HepG2 (cell line): ENCODE data around the gene SLC25A25. TPM values are rescaled to one million over a fixed set of nuclear protein-coding genes. Genes with fewer than 3 reads are reported as not detected.

ENCODE experiments used
- BHLHE40 ChIP-seq: IDR thresholded peaks from 2 replicates; pipeline ENCODE4 v1.6.1; 2011; ENCODE audit warnings: low read length, improper control_type of control experiment
- FLYWCH1 ChIP-seq: sonication (generic); formaldehyde crosslinking; IDR thresholded peaks from 2 replicates; pipeline ENCODE4 v1.8.1; 2023; ENCODE audit warnings: mild to moderate bottlenecking, missing genetic modification reagents
- GZF1 ChIP-seq: sonication (generic); formaldehyde crosslinking; IDR thresholded peaks from 2 replicates; pipeline ENCODE4 v1.5.1; 2020; ENCODE audit warnings: mild to moderate bottlenecking, missing genetic modification reagents
- MAFG ChIP-seq: sonication (generic); formaldehyde crosslinking; IDR thresholded peaks from 2 replicates; pipeline ENCODE4 v1.5.1; 2020; ENCODE audit warnings: mild to moderate bottlenecking, missing genetic modification reagents
- MXD1 ChIP-seq: sonication (generic); formaldehyde crosslinking; IDR thresholded peaks from 2 replicates; pipeline ENCODE4 v1.4.0; 2020; ENCODE audit warnings: mild to moderate bottlenecking, missing genetic modification reagents
- NR2C2 ChIP-seq: sonication (generic); formaldehyde crosslinking; IDR thresholded peaks from 2 replicates; pipeline ENCODE4 v1.4.0; 2020; ENCODE audit warnings: missing genetic modification reagents, mild to moderate bottlenecking, moderate library complexity, borderline replicate concordance
- PHF5A ChIP-seq: IDR thresholded peaks from one replicate; pipeline ENCODE4 v1.6.1; 2018; ENCODE audit warnings: low read depth, missing genetic modification reagents; ENCODE audit not compliant: unreplicated experiment
- RFX5 ChIP-seq: IDR thresholded peaks from 2 replicates; pipeline ENCODE4 v1.6.1; 2011; ENCODE audit warnings: low read depth, low read length, improper control_type of control experiment
- SMYD3 ChIP-seq: sonication (generic); formaldehyde crosslinking; IDR thresholded peaks from 2 replicates; pipeline ENCODE4 v1.8.1; 2023; ENCODE audit warnings: mild to moderate bottlenecking, missing genetic modification reagents
- SOX5 ChIP-seq: IDR thresholded peaks from 2 replicates; pipeline ENCODE4 v1.6.1; 2016; ENCODE audit warnings: borderline replicate concordance
- SP4 ChIP-seq: sonication (generic); formaldehyde crosslinking; IDR thresholded peaks from 2 replicates; pipeline ENCODE4 v1.8.1; 2023; ENCODE audit warnings: mild to moderate bottlenecking, missing genetic modification reagents
- ZBTB38 ChIP-seq: sonication (generic); formaldehyde crosslinking; IDR thresholded peaks from 2 replicates; pipeline ENCODE4 v1.5.1; 2020; ENCODE audit warnings: mild to moderate bottlenecking, missing genetic modification reagents
- ZFP41 ChIP-seq: sonication (generic); formaldehyde crosslinking; IDR thresholded peaks from 2 replicates; pipeline ENCODE4 v1.4.0; 2020; ENCODE audit warnings: mild to moderate bottlenecking, missing genetic modification reagents, borderline replicate concordance
- ZNF484 ChIP-seq: sonication (generic); formaldehyde crosslinking; IDR thresholded peaks from 2 replicates; pipeline ENCODE4 v1.5.1; 2020; ENCODE audit warnings: mild to moderate bottlenecking, low read depth, missing genetic modification reagents, borderline replicate concordance
- ZNF841 ChIP-seq: sonication (generic); formaldehyde crosslinking; IDR thresholded peaks from 2 replicates; pipeline ENCODE4 v1.8.1; 2023; ENCODE audit warnings: missing genetic modification reagents, borderline replicate concordance
- polyA plus RNA-seq, 8 experiments: library from polyadenylated mRNA; depleted of rRNA in 3 of 8; stranded (reverse) in 7 of 8; unstranded in 1 of 8; fragments of >200 nt; fragmentation: Illumina TruSeq in 4 of 8; extraction: Trizol in 4 of 8; gene quantifications; 2 replicates each; pipeline versions ENCODE4 v1.2.1 to v1.2.3, GENCODE V29; 2011 to 2016; ENCODE audit warnings: low read depth in 4 of 8, missing spikeins in 1 of 8, mixed read lengths in 1 of 8; ENCODE audit not compliant: insufficient read depth in 1 of 8
- total RNA-seq, 5 experiments: library from RNA; depleted of rRNA; stranded (reverse); fragments of >200 nt; fragmentation: Illumina TruSeq; extraction: Trizol; gene quantifications; 2 replicates each; pipeline ENCODE4 v1.2.3, GENCODE V29; 2016; ENCODE audit warnings: low read depth in 1 of 5
- TF ChIP-seq, protein P1 (sequence below): sonication (generic); formaldehyde crosslinking; IDR thresholded peaks from 2 replicates; pipeline ENCODE4 v1.4.0; 2020; ENCODE audit warnings: missing genetic modification reagents
- TF ChIP-seq, protein P2 (sequence below): sonication (generic); formaldehyde crosslinking; IDR thresholded peaks from 2 replicates; pipeline ENCODE4 v1.4.0; 2020; ENCODE audit warnings: missing genetic modification reagents
- TF ChIP-seq, protein P3 (sequence below): IDR thresholded peaks from 2 replicates; pipeline ENCODE4 v1.6.1; 2016; ENCODE audit warnings: missing genetic modification reagents, missing compliant biosample characterization
- TF ChIP-seq, protein P4 (sequence below): sonication (generic); formaldehyde crosslinking; IDR thresholded peaks from 2 replicates; pipeline ENCODE4 v1.5.0; 2020; ENCODE audit warnings: missing genetic modification reagents
- TF ChIP-seq, protein P5 (sequence below): sonication (generic); formaldehyde crosslinking; IDR thresholded peaks from 2 replicates; pipeline ENCODE4 v1.5.1; 2020; ENCODE audit warnings: missing genetic modification reagents, mild to moderate bottlenecking, borderline replicate concordance
- TF ChIP-seq, protein P6 (sequence below): sonication (generic); formaldehyde crosslinking; IDR thresholded peaks from 2 replicates; pipeline ENCODE4 v1.8.0; 2022; ENCODE audit warnings: mild to moderate bottlenecking, missing genetic modification reagents; ENCODE audit not compliant: insufficient replicate concordance

The SLC25A25 gene
- total and polyA plus RNA-seq, 2 of the 13 experiments (the other 11 are each of a cell fraction or from before 2014, with no cell fraction given): 10.5 to 24.8 TPM

DNA sequence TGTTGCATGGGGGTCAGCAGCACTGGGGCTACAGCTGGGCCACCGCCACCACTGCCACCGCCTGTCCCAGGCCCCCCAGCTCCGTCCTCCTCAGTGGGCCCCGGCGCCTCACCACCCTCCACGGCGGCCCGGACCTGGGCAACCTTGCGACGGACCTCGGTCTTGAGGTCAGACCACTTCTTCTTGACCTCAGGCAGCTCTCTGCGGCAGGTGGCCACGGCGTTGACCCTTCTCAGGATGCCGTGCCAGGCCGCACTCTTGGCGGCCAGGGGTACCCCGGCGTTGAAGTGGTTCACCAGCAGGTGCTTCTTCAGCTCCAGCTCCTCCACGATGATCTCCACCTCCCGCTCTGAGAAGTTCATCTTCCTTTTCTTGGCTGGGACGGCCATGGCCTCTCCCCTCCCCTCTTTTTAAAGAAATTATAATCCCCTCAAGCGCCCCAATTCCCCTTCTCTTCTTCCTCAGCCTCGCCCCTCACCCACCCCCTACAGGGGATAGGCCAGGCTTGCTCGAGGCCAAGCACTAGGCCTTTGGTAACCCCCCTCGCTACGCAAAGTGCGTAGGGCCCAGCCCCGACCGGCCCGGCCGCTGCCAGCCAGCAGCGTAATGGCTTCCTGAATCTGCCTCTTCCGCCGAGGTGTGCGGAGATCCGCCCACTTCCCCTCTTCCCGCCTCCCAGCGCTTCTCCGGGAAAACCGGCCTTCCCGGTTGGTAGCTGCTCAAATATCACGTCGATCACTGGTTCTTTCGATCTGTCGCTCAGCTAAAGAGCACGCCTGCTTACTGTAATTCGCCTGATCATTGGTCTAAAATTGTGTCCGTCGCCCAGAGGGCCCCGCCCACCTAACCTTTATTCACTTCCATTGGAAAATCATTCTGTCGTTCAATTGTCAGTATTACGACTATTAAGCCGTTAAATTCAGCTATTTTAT is 1.1 kb upstream of the SLC25A25 start, which contains the start of gene NAIF1 (continued):
- TF ChIP-seq, protein P1, sequence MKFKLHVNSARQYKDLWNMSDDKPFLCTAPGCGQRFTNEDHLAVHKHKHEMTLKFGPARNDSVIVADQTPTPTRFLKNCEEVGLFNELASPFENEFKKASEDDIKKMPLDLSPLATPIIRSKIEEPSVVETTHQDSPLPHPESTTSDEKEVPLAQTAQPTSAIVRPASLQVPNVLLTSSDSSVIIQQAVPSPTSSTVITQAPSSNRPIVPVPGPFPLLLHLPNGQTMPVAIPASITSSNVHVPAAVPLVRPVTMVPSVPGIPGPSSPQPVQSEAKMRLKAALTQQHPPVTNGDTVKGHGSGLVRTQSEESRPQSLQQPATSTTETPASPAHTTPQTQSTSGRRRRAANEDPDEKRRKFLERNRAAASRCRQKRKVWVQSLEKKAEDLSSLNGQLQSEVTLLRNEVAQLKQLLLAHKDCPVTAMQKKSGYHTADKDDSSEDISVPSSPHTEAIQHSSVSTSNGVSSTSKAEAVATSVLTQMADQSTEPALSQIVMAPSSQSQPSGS (CRISPR knock-in tag): no peak
- TF ChIP-seq ZFP41 (CRISPR knock-in tag): no peak
- TF ChIP-seq, protein P2, sequence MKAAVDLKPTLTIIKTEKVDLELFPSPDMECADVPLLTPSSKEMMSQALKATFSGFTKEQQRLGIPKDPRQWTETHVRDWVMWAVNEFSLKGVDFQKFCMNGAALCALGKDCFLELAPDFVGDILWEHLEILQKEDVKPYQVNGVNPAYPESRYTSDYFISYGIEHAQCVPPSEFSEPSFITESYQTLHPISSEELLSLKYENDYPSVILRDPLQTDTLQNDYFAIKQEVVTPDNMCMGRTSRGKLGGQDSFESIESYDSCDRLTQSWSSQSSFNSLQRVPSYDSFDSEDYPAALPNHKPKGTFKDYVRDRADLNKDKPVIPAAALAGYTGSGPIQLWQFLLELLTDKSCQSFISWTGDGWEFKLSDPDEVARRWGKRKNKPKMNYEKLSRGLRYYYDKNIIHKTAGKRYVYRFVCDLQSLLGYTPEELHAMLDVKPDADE: no peak
- peak; percentile 97 for TF ChIP-seq ZBTB38 (CRISPR knock-in tag)
- no peak for TF ChIP-seq SOX5 (CRISPR knock-in tag)
- TF ChIP-seq, protein P3, sequence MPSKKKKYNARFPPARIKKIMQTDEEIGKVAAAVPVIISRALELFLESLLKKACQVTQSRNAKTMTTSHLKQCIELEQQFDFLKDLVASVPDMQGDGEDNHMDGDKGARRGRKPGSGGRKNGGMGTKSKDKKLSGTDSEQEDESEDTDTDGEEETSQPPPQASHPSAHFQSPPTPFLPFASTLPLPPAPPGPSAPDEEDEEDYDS (CRISPR knock-in tag): no peak
- no peak for TF ChIP-seq SMYD3 (CRISPR knock-in tag)
- TF ChIP-seq, protein P4, sequence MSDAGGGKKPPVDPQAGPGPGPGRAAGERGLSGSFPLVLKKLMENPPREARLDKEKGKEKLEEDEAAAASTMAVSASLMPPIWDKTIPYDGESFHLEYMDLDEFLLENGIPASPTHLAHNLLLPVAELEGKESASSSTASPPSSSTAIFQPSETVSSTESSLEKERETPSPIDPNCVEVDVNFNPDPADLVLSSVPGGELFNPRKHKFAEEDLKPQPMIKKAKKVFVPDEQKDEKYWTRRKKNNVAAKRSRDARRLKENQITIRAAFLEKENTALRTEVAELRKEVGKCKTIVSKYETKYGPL (CRISPR knock-in tag): no peak
- TF ChIP-seq MAFG (CRISPR knock-in tag): no peak
- TF ChIP-seq FLYWCH1 (CRISPR knock-in tag): no peak
- TF ChIP-seq ZNF841: no peak
- TF ChIP-seq, protein P5, sequence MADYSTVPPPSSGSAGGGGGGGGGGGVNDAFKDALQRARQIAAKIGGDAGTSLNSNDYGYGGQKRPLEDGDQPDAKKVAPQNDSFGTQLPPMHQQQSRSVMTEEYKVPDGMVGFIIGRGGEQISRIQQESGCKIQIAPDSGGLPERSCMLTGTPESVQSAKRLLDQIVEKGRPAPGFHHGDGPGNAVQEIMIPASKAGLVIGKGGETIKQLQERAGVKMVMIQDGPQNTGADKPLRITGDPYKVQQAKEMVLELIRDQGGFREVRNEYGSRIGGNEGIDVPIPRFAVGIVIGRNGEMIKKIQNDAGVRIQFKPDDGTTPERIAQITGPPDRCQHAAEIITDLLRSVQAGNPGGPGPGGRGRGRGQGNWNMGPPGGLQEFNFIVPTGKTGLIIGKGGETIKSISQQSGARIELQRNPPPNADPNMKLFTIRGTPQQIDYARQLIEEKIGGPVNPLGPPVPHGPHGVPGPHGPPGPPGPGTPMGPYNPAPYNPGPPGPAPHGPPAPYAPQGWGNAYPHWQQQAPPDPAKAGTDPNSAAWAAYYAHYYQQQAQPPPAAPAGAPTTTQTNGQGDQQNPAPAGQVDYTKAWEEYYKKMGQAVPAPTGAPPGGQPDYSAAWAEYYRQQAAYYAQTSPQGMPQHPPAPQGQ (CRISPR knock-in tag): no peak
- no peak; the same call in 1 of the 2 replicates for TF ChIP-seq NR2C2 (CRISPR knock-in tag)
- TF ChIP-seq, protein P6, sequence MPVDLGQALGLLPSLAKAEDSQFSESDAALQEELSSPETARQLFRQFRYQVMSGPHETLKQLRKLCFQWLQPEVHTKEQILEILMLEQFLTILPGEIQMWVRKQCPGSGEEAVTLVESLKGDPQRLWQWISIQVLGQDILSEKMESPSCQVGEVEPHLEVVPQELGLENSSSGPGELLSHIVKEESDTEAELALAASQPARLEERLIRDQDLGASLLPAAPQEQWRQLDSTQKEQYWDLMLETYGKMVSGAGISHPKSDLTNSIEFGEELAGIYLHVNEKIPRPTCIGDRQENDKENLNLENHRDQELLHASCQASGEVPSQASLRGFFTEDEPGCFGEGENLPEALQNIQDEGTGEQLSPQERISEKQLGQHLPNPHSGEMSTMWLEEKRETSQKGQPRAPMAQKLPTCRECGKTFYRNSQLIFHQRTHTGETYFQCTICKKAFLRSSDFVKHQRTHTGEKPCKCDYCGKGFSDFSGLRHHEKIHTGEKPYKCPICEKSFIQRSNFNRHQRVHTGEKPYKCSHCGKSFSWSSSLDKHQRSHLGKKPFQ: no peak
- peak; percentile 45; the same call in 1 of the 2 replicates for TF ChIP-seq MXD1 (CRISPR knock-in tag)
- TF ChIP-seq BHLHE40: no peak
- TF ChIP-seq GZF1 (CRISPR knock-in tag): no peak
- TF ChIP-seq RFX5: no peak; the same call in 1 of the 2 replicates
- peak; percentile 100 for TF ChIP-seq SP4 (CRISPR knock-in tag)
- no peak; the same call in 1 of the 2 replicates for TF ChIP-seq ZNF484 (CRISPR knock-in tag)
- TF ChIP-seq PHF5A (CRISPR knock-in tag): no peak
